CD4-positive, alpha-beta T cell treated with Interleukin-12 subunit alpha and Interleukin-12 subunit beta, for 1 hour (primary cell): Measurements from ENCODE around the gene DYNC2LI1.

Experiments
- DNase-seq: peaks from one replicate; pipeline ENCODE4 v3.0.0-alpha.2; 2020

Gene DYNC2LI1

DNA sequence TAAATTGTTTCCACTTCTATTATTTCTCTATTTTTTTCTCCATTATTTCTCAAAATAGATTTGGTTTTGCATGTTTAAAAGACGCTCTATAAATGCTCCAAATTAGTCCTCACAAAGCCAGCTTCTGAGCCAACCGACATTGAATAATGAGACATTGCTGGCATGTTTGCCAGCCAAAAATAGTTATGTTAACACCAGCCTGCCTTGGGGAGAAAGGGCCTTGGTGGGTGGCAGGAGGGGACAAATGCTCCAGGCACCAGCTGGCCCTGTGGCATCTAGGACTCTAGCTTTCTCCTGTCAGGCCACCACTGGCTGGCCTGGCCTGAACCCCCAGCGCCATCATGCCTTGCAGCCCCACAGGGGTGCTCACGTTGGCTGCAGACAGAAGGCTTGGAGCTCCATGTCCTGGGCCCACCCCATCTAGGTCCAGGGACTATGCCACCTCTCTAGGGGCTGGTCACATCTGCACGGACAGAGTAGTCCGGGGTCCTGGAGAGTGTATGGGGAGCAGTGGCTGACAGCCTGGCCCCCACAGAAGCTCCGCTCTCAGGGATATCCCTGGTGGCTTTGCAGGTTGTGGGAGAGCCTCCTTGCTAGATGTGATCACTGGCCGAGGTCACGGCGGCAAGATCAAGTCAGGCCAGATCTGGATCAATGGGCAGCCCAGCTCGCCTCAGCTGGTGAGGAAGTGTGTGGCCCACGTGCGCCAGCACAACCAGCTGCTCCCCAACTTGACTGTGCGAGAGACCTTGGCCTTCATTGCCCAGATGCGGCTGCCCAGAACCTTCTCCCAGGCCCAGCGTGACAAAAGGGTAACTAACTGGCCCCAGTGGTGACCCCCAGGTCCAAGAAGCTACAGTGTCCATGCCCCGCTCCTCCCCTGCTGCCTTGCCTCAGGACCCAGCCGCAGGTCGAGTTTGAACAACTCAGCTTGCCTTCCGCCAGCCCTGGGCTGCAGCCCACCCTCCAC lies 77.5 kb downstream of the DYNC2LI1 start:
- DNase-seq, result no peak

DNA sequence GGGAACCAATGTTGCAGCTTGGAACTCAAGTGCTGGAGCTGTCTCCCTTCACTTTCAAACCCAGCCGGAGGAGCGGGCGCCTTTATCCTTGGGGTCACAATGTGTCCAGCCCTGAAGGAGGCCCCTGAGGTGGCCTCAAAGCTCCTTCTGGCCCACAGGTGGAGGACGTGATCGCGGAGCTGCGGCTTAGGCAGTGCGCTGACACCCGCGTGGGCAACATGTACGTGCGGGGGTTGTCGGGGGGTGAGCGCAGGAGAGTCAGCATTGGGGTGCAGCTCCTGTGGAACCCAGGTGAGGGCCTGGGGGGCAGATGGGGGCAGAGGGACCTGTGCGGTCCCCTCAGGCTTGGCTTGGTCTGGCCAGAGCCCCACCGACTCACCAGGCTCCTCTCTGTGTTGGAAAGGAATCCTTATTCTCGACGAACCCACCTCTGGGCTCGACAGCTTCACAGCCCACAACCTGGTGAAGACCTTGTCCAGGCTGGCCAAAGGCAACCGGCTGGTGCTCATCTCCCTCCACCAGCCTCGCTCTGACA lies 78.4 kb downstream of the DYNC2LI1 start:
- DNase-seq, result no peak

DNA sequence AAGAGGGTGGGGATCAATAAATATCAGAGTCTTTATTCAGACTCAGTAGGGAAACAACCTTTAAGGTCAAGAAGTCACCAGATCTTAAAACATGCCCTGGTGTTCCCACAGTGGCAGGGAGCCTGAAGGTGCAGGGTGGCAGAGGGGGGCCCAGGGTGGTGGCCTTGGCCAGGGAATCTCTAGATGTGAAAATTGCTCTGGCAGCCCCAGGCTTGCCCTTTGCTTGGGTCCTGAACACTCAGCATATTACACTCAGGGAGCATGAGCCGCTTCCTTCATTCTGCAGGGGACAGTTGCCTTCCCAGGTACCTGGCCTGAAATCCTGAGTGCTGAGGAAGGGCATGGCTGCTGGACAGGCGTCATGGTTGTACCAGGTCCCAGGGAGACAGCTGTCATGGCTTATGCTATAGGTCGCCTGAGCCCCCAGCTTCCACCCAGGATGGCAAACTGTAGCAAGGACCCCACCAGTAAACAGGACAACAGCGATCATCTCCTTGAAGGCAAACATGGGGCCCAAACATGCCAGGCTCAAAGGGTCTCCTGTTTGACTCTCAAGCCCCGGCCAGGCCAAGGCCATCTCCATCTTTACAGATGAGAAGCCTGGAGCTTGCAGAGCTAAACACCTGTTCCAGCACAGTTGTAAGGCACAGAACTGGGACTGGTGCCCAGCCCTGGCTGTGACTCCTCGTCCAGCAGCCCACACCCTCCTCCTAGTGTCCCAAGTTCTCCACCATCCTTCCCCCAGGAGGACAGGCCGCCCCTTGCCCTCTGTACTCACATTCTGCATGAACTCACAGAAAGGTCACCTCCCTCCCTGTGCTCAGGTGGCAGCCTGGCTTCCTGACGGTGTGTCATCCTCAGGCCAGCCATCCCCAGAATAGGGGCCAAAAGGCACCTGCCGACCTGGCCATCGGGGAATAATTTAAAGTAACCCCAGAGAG lies 79.6 kb downstream of the DYNC2LI1 start:
- DNase-seq, result no peak

DNA sequence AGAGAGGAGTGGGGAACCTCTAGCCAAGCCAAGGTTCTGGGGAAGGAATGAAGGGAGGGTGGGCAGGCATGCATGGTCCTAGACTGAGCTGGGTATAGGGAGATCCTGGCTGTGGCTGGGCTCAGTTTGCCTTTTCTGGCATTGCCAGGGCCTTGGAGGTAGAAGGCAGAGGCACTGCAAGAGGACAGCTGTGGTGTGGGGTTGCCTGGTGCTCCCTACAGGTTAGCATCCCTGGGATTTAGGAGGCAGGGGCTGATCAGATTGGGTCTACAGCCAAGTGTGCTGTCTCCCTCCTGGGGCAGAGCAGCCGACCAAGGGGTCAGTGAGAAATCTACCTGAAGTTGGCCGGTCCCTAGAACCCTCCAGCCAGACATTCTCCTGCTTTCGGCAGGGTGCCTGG lies 80.8 kb downstream of the DYNC2LI1 start:
- DNase-seq, result no peak

DNA sequence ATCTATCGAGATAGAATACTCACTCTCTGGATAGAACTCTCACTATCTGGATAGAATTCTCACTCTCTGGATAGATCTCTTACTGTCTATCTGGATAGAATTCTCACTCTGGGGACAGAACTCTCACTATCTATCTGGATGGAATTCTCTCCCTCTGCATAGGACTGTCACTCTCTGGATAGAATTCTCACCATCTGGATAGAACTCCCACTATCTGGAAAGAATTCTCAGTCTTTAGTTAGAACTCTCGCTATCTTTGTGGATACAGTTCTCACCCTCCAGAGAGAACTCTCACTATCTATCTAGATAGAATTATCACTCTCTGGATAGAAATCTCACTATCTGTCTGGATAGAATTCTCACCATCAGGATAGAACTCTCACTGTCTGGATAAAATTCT lies 81.5 kb downstream of the DYNC2LI1 start:
- DNase-seq, result no peak
